ENCODE data around the gene LARGE1. TPM values are rescaled to one million over a fixed set of nuclear protein-coding genes. Genes with fewer than 3 reads are reported as not detected.
A peak's percentile ranks its signal among the peaks of the same experiment; 100 is the strongest.

LARGE1 gene
- polyA plus RNA-seq, 1 experiment, result 8.5 TPM

- no peak for TF ChIP-seq CTCF (IDR thresholded peaks at IDR 0.05; ENCODE audit: insufficient read depth, low read depth, low read length)
- ChIA-PET CTCF (no interaction called here), POLR2A (no interaction called here)
- Histone ChIP-seq H3K36me3 (ENCODE audit: control insufficient read depth, insufficient read depth, low read length) (no peaks in the 10 kb centered on the region), H3K4me3 (ENCODE audit: low read depth, low read length) (no peak overlapping the region), H3K27me3 (ENCODE audit: control insufficient read depth, insufficient read depth, low read length) (no peaks in the 10 kb centered on the region)
- no peak for DNase-seq (ENCODE audit: low read depth)
These were observed 515.6 kb downstream of the LARGE1 start for GRCh38 chr22:33404723-33405122.

DNA sequence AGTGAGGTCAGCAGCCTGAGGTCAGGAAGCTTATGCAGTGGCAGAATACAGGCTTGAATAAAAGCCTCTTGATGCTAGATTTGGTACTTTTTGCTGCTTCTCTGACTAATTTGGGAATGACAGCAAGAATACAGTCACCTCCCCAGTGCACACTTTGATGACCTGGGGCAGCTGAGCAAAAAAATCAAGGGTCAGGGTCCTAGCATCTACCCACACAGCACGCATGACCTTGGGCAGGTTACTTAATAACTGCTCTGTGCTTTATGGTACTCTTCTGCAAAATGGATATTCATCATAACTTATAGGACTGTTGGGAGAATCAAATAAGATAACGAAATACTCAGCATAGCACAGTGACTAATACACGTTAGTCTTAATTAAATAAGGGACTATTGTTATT lies 518.0 kb downstream of the LARGE1 start:
- CTCF ChIA-PET, result no interaction called here
- Histone ChIP-seq H3K27me3 (ENCODE audit: control insufficient read depth, insufficient read depth, low read length) (no peaks in the 10 kb centered on the region), H3K4me3 (ENCODE audit: low read depth, low read length) (no peak overlapping the region), H3K36me3 (ENCODE audit: control insufficient read depth, insufficient read depth, low read length) (no peaks in the 10 kb centered on the region)
- no peak for TF ChIP-seq CTCF (IDR thresholded peaks at IDR 0.05; ENCODE audit: insufficient read depth, low read depth, low read length)
- POLR2A ChIA-PET, result no interaction called here
- DNase-seq (ENCODE audit: low read depth), result no peak

DNA sequence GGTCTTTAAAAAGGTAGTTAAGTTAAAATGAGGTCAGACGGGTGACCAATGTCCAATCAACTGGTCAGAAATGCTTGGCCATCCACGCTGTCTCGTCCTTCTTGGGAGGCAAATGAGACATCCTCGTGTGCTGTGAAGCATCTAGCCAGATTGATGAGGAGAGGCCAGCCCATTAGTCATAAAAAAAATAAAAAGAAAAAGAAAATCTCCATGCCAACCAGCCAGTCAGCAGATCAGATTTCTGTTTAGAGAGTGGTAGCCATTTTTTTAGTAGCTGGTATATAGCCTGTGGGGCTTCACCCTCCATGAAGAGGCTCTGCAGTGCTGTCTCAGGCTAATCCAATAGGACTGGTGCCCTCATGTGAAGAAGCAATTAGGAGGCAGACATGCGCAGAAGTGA lies 519.0 kb downstream of the LARGE1 start:
- ChIA-PET POLR2A (no interaction called here), CTCF (no interaction called here)

GRCh38 chr22:33400891-33401290 lies 519.4 kb downstream of the LARGE1 start:
- no peaks in the 10 kb centered on the region for H3K36me3 ChIP-seq (ENCODE audit: control insufficient read depth, insufficient read depth, low read length)
- DNase-seq (ENCODE audit: low read depth), result no peak
- CTCF ChIA-PET, result no interaction called here
- TF ChIP-seq CTCF (IDR thresholded peaks at IDR 0.05; ENCODE audit: insufficient read depth, low read depth, low read length), result no peak
- H3K4me3 ChIP-seq (ENCODE audit: low read depth, low read length), result no peak overlapping the region
- no peaks in the 10 kb centered on the region for H3K27me3 ChIP-seq (ENCODE audit: control insufficient read depth, insufficient read depth, low read length)
- POLR2A ChIA-PET, result no interaction called here

More for the DNA sequence above, 519.0 kb downstream of the LARGE1 start:
- Histone ChIP-seq H3K4me3 (ENCODE audit: low read depth, low read length) (no peak overlapping the region), H3K27me3 (ENCODE audit: control insufficient read depth, insufficient read depth, low read length) (no peaks in the 10 kb centered on the region), H3K36me3 (ENCODE audit: control insufficient read depth, insufficient read depth, low read length) (no peaks in the 10 kb centered on the region)
- TF ChIP-seq CTCF (IDR thresholded peaks at IDR 0.05; ENCODE audit: insufficient read depth, low read depth, low read length), result no peak
- DNase-seq (ENCODE audit: low read depth), result peak; percentile 4

DNA sequence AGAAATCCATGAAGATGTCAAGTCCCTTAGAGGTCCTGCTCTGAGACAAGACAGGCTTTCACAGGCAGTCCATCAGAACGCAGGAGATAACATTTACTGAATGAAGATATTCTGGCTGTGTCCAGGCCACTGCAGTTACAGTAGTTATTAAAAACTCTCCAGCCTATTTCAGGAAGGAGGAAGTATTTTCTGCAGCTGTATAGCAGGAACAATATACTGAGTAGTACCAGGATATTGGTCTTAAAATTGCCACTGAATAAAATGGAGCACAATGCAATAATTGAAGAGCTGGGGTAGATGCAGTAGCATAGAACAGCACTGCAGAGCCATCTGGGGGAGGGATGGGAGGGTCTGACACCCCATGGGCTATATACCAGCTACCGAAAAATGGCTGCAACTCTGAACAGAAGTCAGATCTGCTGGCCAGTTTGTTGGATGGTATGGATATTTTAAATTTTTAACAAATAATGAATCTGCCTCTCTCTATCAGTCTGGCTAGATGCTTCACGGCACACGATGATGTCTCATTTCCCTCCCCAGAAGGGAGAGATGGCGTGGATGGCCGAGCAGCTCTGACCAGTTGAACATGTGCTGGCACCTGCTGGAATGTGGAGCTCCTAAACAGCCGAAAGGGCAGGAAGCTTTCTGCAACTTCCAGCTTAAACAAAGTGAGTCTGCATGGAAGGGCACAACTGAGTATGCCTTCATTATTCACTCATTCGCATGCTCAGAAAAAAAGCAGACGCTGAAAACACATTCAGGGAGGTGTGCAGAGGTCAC lies 520.0 kb downstream of the LARGE1 start:
- Histone ChIP-seq H3K27me3 (ENCODE audit: control insufficient read depth, insufficient read depth, low read length) (no peaks in the 10 kb centered on the region), H3K36me3 (ENCODE audit: control insufficient read depth, insufficient read depth, low read length) (no peaks in the 10 kb centered on the region), H3K4me3 (ENCODE audit: low read depth, low read length) (no peak overlapping the region)
- POLR2A ChIA-PET, result no interaction called here
- no peak for DNase-seq (ENCODE audit: low read depth)
- CTCF ChIA-PET, result interaction anchor here (0.5 kb wide), 2 partner anchors 39 to 1833 kb away, joined by 3 read pairs; no protein-coding TSS in a partner anchor
- no peak for TF ChIP-seq CTCF (IDR thresholded peaks at IDR 0.05; ENCODE audit: insufficient read depth, low read depth, low read length)

Data from BJ (cell line).